LNCAP (cell line): ENCODE data around the gene SOS1.

Experiments
- CTCF ChIP-seq: fragments of 450-650 bp; IDR thresholded peaks from 2 replicates; pipeline ENCODE4 v1.5.1; 2017; ENCODE audit warnings: mild to moderate bottlenecking

Gene SOS1

GRCh38 chr2:39062320-39062719 is 58.5 kb downstream of the SOS1 start:
- no peak for TF ChIP-seq CTCF

- no peak for TF ChIP-seq CTCF
Measured at GRCh38 chr2:39061280-39061679, 59.6 kb downstream of the SOS1 start.

GRCh38 chr2:39059366-39059952 is 61.4 kb downstream of the SOS1 start:
- TF ChIP-seq CTCF: peak; percentile 53

- no peak for TF ChIP-seq CTCF
Measured at GRCh38 chr2:39058101-39058500, 62.8 kb downstream of the SOS1 start.

DNA sequence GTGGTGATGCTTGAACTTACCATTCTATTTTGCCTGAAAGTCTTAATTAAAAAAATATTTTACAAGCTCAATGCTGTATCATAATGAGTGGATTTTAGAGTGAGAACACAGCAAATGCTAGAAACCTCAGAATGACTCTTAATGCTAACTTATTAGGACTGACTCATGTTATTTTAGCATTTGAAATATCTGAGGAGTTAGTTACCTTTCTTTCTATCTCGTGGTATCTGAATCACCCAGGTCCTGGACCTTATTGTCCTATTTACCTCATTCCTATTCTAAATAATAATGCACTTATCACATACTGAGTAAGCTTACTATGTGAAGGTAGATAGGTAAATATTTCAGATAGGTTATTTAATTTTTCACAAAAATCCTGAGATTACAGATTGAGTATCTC is 70.7 kb downstream of the SOS1 start:
- no peak for TF ChIP-seq CTCF

DNA sequence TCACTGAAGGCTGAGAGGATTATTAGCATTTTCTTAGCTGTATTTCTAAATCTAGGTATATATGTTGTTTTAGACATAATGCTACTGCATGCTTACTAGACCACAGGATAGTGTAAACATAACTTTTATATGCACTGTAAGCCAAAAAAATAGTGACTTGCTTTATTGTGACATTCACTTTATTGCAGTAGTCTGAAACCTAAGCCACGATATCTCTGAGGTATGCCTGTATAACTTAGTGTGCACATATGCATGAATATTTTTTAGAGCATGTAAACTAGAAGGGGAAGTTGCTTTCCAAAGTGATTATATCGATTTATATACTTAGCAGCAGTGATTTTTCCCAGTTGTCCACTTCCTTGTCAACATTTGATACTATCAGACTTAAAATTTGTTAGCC is 81.8 kb downstream of the SOS1 start:
- TF ChIP-seq CTCF: no peak

DNA sequence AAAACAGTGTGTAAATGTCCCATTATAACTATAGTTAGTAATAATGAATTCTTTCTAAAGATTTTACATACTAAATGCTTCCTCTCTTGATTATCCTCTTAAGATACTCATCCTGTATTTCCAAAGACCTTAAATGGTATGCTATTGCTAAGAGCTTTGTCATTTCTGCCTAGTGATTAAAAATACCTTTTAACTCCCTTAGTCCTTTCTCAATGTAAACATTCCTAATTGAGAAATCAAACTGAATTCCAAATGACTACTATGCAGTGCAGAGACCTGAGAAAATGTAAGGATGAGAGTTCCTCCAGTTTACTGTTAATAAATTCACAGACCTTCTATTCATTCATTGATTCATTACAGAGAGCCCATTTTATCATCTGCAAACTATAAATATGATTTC is 86.9 kb downstream of the SOS1 start:
- no peak for TF ChIP-seq CTCF

DNA sequence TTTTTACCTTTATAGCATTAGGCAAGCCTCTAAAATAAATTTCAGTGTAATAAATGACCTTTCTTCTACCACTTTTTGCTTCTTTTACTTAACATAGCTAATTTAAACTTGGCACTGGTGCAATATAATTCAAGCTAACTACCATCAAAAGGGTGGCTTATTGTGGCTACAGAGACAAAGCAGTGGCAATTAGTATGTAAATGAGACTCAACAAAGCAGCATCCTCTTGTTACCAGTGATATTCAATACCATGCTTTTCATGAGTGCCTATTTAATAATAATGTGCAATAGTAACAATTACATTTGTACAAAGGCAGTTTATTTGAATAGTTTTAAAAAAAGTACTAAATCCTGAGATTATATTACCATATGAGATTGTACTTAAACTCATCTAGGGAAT is 93.4 kb downstream of the SOS1 start:
- no peak for TF ChIP-seq CTCF
